H1 (cell line): ENCODE data around the gene SLC25A12. TPM values are rescaled to one million over a fixed set of nuclear protein-coding genes. Genes with fewer than 3 reads are reported as not detected.

Experiments
- CTCF ChIA-PET: fragments of 300-600 bp; sonication (Branson Sonifier 250); formaldehyde crosslinking; loops from one replicate; lab custom pipeline; 2021; ENCODE audit not compliant: partially characterized antibody; lab: Charles Lee
- POLR2A ChIA-PET: fragments of 300-600 bp; sonication (Branson Sonifier 250); formaldehyde crosslinking; loops from one replicate; lab custom pipeline; 2021; ENCODE audit warnings: inconsistent platforms; ENCODE audit not compliant: partially characterized antibody; lab: Charles Lee
- DNase-seq, 2 experiments: peaks; one replicate each; pipeline versions ENCODE4 v3.0.0 to v3.0.0-alpha.2; 2010 to 2022; ENCODE audit warnings: low spot score in 2 of 2, low read depth in 1 of 2, mixed read lengths in 1 of 2
- FAIRE-seq: peaks from 2 replicates; lab custom pipeline; 2011; peaks lifted over from hg19 to GRCh38; lab: Jason Lieb, UNC
- H2AFZ ChIP-seq: 2 replicates; pipeline ENCODE4 v1.8.1; 2012; ENCODE audit warnings: low read length, inconsistent platforms
- H2AK5ac ChIP-seq: 2 replicates; pipeline ENCODE4 v1.6.1; 2013; ENCODE audit warnings: low read depth, low read length
- H2BK120ac ChIP-seq: replicated peaks from 2 replicates; pipeline ENCODE3; 2013; ENCODE audit warnings: low read depth, low read length, inconsistent platforms
- H2BK12ac ChIP-seq: 2 replicates; pipeline ENCODE4 v1.6.1; 2013; ENCODE audit warnings: low read depth, low read length
- H2BK15ac ChIP-seq: 2 replicates; pipeline ENCODE4 v1.6.1; 2013; ENCODE audit warnings: low read length
- H2BK20ac ChIP-seq: 2 replicates; pipeline ENCODE4 v1.6.1; 2013; ENCODE audit warnings: low read length
- H2BK5ac ChIP-seq: 2 replicates; pipeline ENCODE4 v1.6.1; 2013; ENCODE audit warnings: low read depth, low read length
- H3K14ac ChIP-seq: 2 replicates; pipeline ENCODE4 v1.6.1; 2013; ENCODE audit warnings: inconsistent platforms; ENCODE audit not compliant: insufficient read length
- H3K18ac ChIP-seq: 2 replicates; pipeline ENCODE4 v1.6.1; 2013; ENCODE audit warnings: low read length; ENCODE audit errors: extremely low read depth
- H3K23ac ChIP-seq: 2 replicates; pipeline ENCODE4 v1.6.1; 2013; ENCODE audit warnings: inconsistent platforms; ENCODE audit not compliant: insufficient read length
- H3K23me2 ChIP-seq: 2 replicates; pipeline ENCODE4 v1.6.1; 2013; ENCODE audit warnings: low read depth, low read length
- H3K27ac ChIP-seq: 2 replicates; pipeline ENCODE4 v1.6.1; 2011; ENCODE audit warnings: low read depth, low read length, inconsistent platforms
- H3K27me3 ChIP-seq, 4 experiments: replicated peaks in 1 of 4; 1 replicate in 1 of 4; 2 replicates in 3 of 4; pipeline versions ENCODE4 v1.6.1 to v1.8.1; 2011 to 2013; ENCODE audit warnings: low read length in 3 of 4, mild to moderate bottlenecking in 3 of 4, inconsistent platforms in 2 of 4, mixed read lengths in 2 of 4, moderate library complexity in 1 of 4; ENCODE audit not compliant: control insufficient read depth in 3 of 4, insufficient read depth in 3 of 4; ENCODE audit errors: extremely low read depth in 1 of 4
- H3K36me3 ChIP-seq, 4 experiments: 2 replicates each; pipeline versions ENCODE4 v1.6.1 to v1.8.1; 2011 to 2013; ENCODE audit warnings: mild to moderate bottlenecking in 4 of 4, low read length in 3 of 4, moderate library complexity in 2 of 4, control low read depth in 1 of 4, inconsistent platforms in 1 of 4; ENCODE audit not compliant: insufficient read depth in 4 of 4, control insufficient read depth in 2 of 4
- H3K4ac ChIP-seq: replicated peaks from 2 replicates; pipeline ENCODE3; 2013; ENCODE audit warnings: low read length, low read depth, mixed read lengths, inconsistent platforms; ENCODE audit not compliant: insufficient read length
- H3K4me1 ChIP-seq, 4 experiments: replicated peaks in 1 of 4; 1 replicate in 1 of 4; 2 replicates in 3 of 4; pipeline versions ENCODE4 v1.6.1 to v1.8.1; 2011 to 2013; ENCODE audit warnings: low read length in 3 of 4, inconsistent platforms in 2 of 4, mixed read lengths in 1 of 4; ENCODE audit not compliant: insufficient read depth in 4 of 4, control insufficient read depth in 3 of 4
- H3K4me2 ChIP-seq, 2 experiments: 2 replicates each; pipeline versions ENCODE4 v1.6.1 to v1.8.1; 2011 to 2013; ENCODE audit warnings: low read depth in 2 of 2, low read length in 2 of 2, control low read depth in 1 of 2, inconsistent platforms in 1 of 2, mild to moderate bottlenecking in 1 of 2; ENCODE audit not compliant: insufficient read depth in 1 of 2
- H3K4me3 ChIP-seq, 4 experiments: fragments of 200-600, 300-600 bp in 1 of 4; sonication (generic), shearing (Covaris generic), sonication (Bioruptor Twin) in 1 of 4; 2 replicates each; pipeline versions ENCODE4 v1.5.1 to v1.8.1; 2011 to 2016; ENCODE audit warnings: low read length in 4 of 4, low read depth in 3 of 4, control low read depth in 2 of 4, inconsistent platforms in 2 of 4, mild to moderate bottlenecking in 2 of 4, mixed read lengths in 1 of 4, moderate library complexity in 1 of 4; ENCODE audit not compliant: insufficient read depth in 2 of 4; ENCODE audit errors: extremely low read depth in 1 of 4
- H3K56ac ChIP-seq: replicated peaks from 2 replicates; pipeline ENCODE3; 2013; ENCODE audit warnings: low read depth, mild to moderate bottlenecking, mixed read lengths, low read length, inconsistent platforms; ENCODE audit not compliant: insufficient read length
- H3K79me1 ChIP-seq: 2 replicates; pipeline ENCODE4 v1.6.1; 2013; ENCODE audit warnings: low read depth, low read length, control low read depth
- H3K79me2 ChIP-seq, 2 experiments: 2 replicates each; pipeline versions ENCODE4 v1.6.1 to v1.8.1; 2012 to 2013; ENCODE audit warnings: low read length in 2 of 2, mild to moderate bottlenecking in 2 of 2, inconsistent platforms in 1 of 2; ENCODE audit not compliant: insufficient read depth in 2 of 2, control insufficient read depth in 1 of 2
- H3K9ac ChIP-seq, 4 experiments: replicated peaks in 1 of 4; 1 replicate in 1 of 4; 2 replicates in 3 of 4; pipeline versions ENCODE4 v1.6.1 to v1.8.1; 2011 to 2013; ENCODE audit warnings: low read depth in 3 of 4, low read length in 3 of 4, control low read depth in 2 of 4, mild to moderate bottlenecking in 2 of 4, moderate library complexity in 2 of 4, inconsistent platforms in 1 of 4; ENCODE audit errors: extremely low read depth in 1 of 4
- H3K9me3 ChIP-seq, 2 experiments: 2 replicates each; pipeline versions ENCODE4 v1.6.1 to v1.8.1; 2012 to 2013; ENCODE audit warnings: mild to moderate bottlenecking in 2 of 2, moderate library complexity in 2 of 2, control low read depth in 1 of 2, inconsistent platforms in 1 of 2, low read depth in 1 of 2, low read length in 1 of 2, mixed read lengths in 1 of 2; ENCODE audit not compliant: insufficient read depth in 2 of 2
- H4K20me1 ChIP-seq, 2 experiments: replicated peaks in 1 of 2; 2 replicates each; pipeline versions ENCODE3 to v1.8.1; 2011 to 2013; ENCODE audit warnings: inconsistent platforms in 2 of 2, low read length in 2 of 2, mild to moderate bottlenecking in 1 of 2; ENCODE audit not compliant: insufficient read depth in 2 of 2, control insufficient read depth in 1 of 2
- H4K5ac ChIP-seq: 2 replicates; pipeline ENCODE4 v1.6.1; 2013; ENCODE audit warnings: low read length, low read depth, mixed read lengths, inconsistent platforms; ENCODE audit not compliant: insufficient read length
- H4K8ac ChIP-seq: 2 replicates; pipeline ENCODE4 v1.8.0; 2013; ENCODE audit warnings: mild to moderate bottlenecking, moderate library complexity, low read length, inconsistent platforms; ENCODE audit not compliant: insufficient read depth; ENCODE audit errors: extremely low read depth
- H4K91ac ChIP-seq: replicated peaks from 2 replicates; pipeline ENCODE3; 2013; ENCODE audit warnings: low read length, mixed read lengths, inconsistent platforms; ENCODE audit not compliant: insufficient read length
- HDAC2 ChIP-seq, 2 experiments: fragments of 300-600 bp in 1 of 2; sonication (generic) in 1 of 2; IDR thresholded peaks; 2 replicates each; pipeline ENCODE4 v1.6.1; 2011 to 2012; ENCODE audit warnings: low read depth in 2 of 2, low read length in 2 of 2, mild to moderate bottlenecking in 2 of 2, moderate library complexity in 2 of 2, borderline replicate concordance in 1 of 2, inconsistent platforms in 1 of 2
- NANOG ChIP-seq: IDR thresholded peaks from 2 replicates; pipeline ENCODE4 v1.6.1; 2011; ENCODE audit warnings: low read length, low read depth, mild to moderate bottlenecking, inconsistent platforms; ENCODE audit not compliant: insufficient read depth, poor library complexity, severe bottlenecking
- RAD21 ChIP-seq, 2 experiments: IDR thresholded peaks in 1 of 2; conservative IDR thresholded peaks in 1 of 2; 2 replicates each; pipeline ENCODE4 v1.6.1; 2011; ENCODE audit warnings: low read depth in 2 of 2, low read length in 2 of 2, improper control_type of control experiment in 1 of 2, inconsistent platforms in 1 of 2, mild to moderate bottlenecking in 1 of 2, moderate library complexity in 1 of 2
- SIX5 ChIP-seq: IDR thresholded peaks from 2 replicates; pipeline ENCODE4 v1.6.1; 2011; ENCODE audit warnings: mild to moderate bottlenecking, low read depth, low read length
- SP2 ChIP-seq: IDR thresholded peaks from 2 replicates; pipeline ENCODE4 v1.6.1; 2012; ENCODE audit warnings: mild to moderate bottlenecking, low read length, inconsistent platforms
- WGBS, 2 experiments: shearing (Covaris generic) in 1 of 2; methylation state at CpG; one replicate each; pipeline versions ENCODE4 v1.1.6 to v1.1.7; 2013 to 2015; ENCODE audit warnings: low lambda C conversion rate in 2 of 2, mixed read lengths in 2 of 2, inconsistent platforms in 1 of 2, low coverage in 1 of 2, missing lambda C conversion rate in 1 of 2; ENCODE audit not compliant: insufficient replicate concordance in 2 of 2, insufficient coverage in 1 of 2, insufficient read length in 1 of 2; ENCODE audit errors: extremely low coverage in 1 of 2, missing lambda C conversion rate in 1 of 2; 5-methylcytosine and 5-hydroxymethylcytosine counted together
- polyA plus RNA-seq, 7 experiments: library from polyadenylated mRNA; depleted of rRNA in 3 of 7; stranded (reverse) in 5 of 7; unstranded in 2 of 7; fragments of >200 nt in 5 of 7; fragments of 200-250 nt in 2 of 7; gene quantifications; 1 replicate in 5 of 7; 2 replicates in 1 of 7; 4 replicates in 1 of 7; pipeline versions ENCODE4 v1.2.1 to v1.2.3, GENCODE V29; 2011 to 2013; ENCODE audit warnings: missing spikeins in 2 of 7, mixed read lengths in 2 of 7
- total RNA-seq: library from RNA; stranded (reverse); fragmentation: NEBNext Ultra II Directional; extraction: Animal tissue kit (Norgen Biotek cat#: 25700); gene quantifications from 2 replicates; pipeline ENCODE4 v1.2.1, GENCODE V29; 2021

The SLC25A12 gene
- total and polyA plus RNA-seq, 2 of the 8 experiments (the other 6 are each of a cell fraction or from before 2014, with no cell fraction given): 7.7 to 10.2 TPM

DNA sequence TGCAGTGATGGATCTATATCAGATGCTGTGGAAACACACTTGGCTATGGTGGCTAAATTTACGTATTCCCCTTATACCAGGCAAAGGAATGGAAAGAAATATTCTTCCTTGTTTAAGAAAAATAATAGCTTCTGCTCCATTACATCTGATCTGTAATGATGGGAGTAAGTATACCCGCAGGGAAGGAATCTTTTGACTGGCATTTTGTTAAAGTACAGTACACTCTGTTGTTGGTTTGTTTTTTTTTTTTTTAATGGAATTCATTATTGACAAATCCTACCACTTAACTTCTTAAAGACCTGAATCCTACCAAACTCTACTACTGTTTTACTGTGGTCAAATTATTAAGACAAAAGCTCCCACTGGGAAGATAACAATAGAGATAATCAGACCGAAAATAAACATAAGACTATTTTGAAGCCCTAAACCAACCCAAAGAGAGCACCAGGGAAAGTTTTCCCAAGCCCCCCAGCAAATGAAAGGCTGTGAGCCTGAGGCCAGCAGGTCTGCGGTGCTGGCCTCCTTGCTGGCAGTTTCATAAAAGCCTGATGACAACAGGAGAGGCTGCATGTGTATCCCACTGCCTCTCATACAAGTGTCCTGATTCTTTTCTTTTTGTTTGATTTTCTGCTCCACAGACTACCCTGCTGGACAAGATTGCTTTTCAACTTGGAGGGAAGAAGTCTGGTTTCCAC is 101.0 kb downstream of the SLC25A12 start:
- H2BK5ac ChIP-seq: no peak overlapping the region
- H2BK12ac ChIP-seq: no peak overlapping the region
- ChIA-PET POLR2A (no interaction called here), CTCF (interaction anchor here (0.5 to 1.3 kb wide), 7 partner anchors 17 to 1940 kb away, joined by 3 to 4 read pairs (median 3); no protein-coding TSS in a partner anchor)
- H3K79me1 ChIP-seq: no peaks in the 10 kb centered on the region
- H2BK20ac ChIP-seq: no peak overlapping the region
- no peak overlapping the region for H2BK120ac ChIP-seq
- no peak overlapping the region for H2AK5ac ChIP-seq
- H3K27me3 ChIP-seq: no peaks in the 10 kb centered on the region
- H3K9me3 ChIP-seq: no peaks in the 10 kb centered on the region
- H3K23ac ChIP-seq: no peak overlapping the region
- no peak for TF ChIP-seq SP2
- no peak for TF ChIP-seq NANOG
- TF ChIP-seq SIX5: no peak
- no peak for TF ChIP-seq RAD21 (IDR thresholded peaks at IDR 0.05 in 1 of 2, conservative IDR thresholded peaks at IDR 0.05 in 1 of 2; ENCODE audit: low read depth in 2 of 2, low read length in 2 of 2)
- no peak for TF ChIP-seq HDAC2 (IDR thresholded peaks at IDR 0.05; ENCODE audit: borderline replicate concordance in 1 of 2, low read depth in 2 of 2, low read length in 2 of 2)
- no peaks in the 10 kb centered on the region for H3K23me2 ChIP-seq
- FAIRE-seq (no peak), DNase-seq (no peak)
- no peak overlapping the region for H2AFZ ChIP-seq
- no peak overlapping the region for H3K18ac ChIP-seq
- no peak overlapping the region for H3K14ac ChIP-seq
- H2BK15ac ChIP-seq: no peak overlapping the region
- peaks cover 6 to 27% (median 17%) of the 10 kb centered on the region in 4 experiments; a peak in 6 of 7 replicates for H3K4me1 ChIP-seq
- 63% methylated on average over 4 of the region's 4 CpGs; no CpG with 5 or more reads in 1 of the 2 experiments for WGBS, 2 experiments
- no peak overlapping the region for H4K8ac ChIP-seq
- no peak overlapping the region for H4K91ac ChIP-seq
- H3K36me3 ChIP-seq: 0 out of 8 replicates have a peak, but pooled peaks cover 0 to 2% (median 0%) of the 10 kb centered on the region in 4 experiments
- H3K4ac ChIP-seq: no peak overlapping the region
- H3K4me2 ChIP-seq: peak overlapping the region in 1 of 2 experiments; percentile 37; a peak in 1 of 4 replicates
- H3K56ac ChIP-seq: no peak overlapping the region
- H3K4me3 ChIP-seq: 0 out of 8 replicates have a peak overlapping the region, but pooled peaks of 1 of the 4 experiments have one; percentile 1
- no peaks in the 10 kb centered on the region for H4K20me1 ChIP-seq
- H3K79me2 ChIP-seq: no peaks in the 10 kb centered on the region
- no peak overlapping the region for H4K5ac ChIP-seq
- H3K27ac ChIP-seq: no peak overlapping the region
- H3K9ac ChIP-seq: no peak overlapping the region
